ENCODE data around the gene MAPK8. TPM values are rescaled to one million over a fixed set of nuclear protein-coding genes. Genes with fewer than 3 reads are reported as not detected.

Gene MAPK8
- total and polyA plus RNA-seq, 12 donors: 7.4 to 41.9 (median 30.0) TPM

DNA sequence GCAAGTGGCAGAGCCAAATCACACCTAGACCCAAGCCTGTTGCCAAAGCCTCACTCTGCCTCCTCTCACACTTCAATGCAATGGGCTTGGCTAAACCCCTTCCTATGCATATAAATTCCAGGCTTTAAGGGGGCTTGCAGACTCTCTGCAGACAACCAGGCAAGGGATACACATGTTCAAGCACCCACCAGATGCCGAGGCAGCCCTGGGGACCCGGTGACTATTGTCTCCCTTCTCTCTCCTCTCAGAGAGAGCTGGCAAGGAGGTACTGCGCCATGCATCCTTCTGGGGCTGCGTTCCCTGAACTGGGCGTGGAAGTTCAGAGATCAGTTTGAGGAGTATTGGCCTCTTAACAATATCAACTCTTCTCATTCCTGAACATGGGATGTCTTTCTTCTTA, 167.2 kb downstream of the MAPK8 start:
- H3K27ac ChIP-seq: no peak overlapping the region
- intact Hi-C loops (cut with DNase I): no loop called here
- TF ChIP-seq, protein P1, sequence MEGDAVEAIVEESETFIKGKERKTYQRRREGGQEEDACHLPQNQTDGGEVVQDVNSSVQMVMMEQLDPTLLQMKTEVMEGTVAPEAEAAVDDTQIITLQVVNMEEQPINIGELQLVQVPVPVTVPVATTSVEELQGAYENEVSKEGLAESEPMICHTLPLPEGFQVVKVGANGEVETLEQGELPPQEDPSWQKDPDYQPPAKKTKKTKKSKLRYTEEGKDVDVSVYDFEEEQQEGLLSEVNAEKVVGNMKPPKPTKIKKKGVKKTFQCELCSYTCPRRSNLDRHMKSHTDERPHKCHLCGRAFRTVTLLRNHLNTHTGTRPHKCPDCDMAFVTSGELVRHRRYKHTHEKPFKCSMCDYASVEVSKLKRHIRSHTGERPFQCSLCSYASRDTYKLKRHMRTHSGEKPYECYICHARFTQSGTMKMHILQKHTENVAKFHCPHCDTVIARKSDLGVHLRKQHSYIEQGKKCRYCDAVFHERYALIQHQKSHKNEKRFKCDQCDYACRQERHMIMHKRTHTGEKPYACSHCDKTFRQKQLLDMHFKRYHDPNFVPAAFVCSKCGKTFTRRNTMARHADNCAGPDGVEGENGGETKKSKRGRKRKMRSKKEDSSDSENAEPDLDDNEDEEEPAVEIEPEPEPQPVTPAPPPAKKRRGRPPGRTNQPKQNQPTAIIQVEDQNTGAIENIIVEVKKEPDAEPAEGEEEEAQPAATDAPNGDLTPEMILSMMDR (IDR thresholded peaks at IDR 0.05): no peak
- no peaks in the 10 kb centered on the region for H3K36me3 ChIP-seq
- H3K9me3 ChIP-seq: peaks cover 0 to 7% (median 0%) of the 10 kb centered on the region in 11 donors
- no peaks in the 10 kb centered on the region for H3K27me3 ChIP-seq
- H3K4me3 ChIP-seq: no peak overlapping the region
- DNase-seq (no peak), ATAC-seq (no peak)
- 94 to 96% methylated on average over 5 of the region's 5 CpGs for WGBS, 2 donors
- H3K4me1 ChIP-seq: peaks cover 0 to 26% (median 9%) of the 10 kb centered on the region in 9 donors

DNA sequence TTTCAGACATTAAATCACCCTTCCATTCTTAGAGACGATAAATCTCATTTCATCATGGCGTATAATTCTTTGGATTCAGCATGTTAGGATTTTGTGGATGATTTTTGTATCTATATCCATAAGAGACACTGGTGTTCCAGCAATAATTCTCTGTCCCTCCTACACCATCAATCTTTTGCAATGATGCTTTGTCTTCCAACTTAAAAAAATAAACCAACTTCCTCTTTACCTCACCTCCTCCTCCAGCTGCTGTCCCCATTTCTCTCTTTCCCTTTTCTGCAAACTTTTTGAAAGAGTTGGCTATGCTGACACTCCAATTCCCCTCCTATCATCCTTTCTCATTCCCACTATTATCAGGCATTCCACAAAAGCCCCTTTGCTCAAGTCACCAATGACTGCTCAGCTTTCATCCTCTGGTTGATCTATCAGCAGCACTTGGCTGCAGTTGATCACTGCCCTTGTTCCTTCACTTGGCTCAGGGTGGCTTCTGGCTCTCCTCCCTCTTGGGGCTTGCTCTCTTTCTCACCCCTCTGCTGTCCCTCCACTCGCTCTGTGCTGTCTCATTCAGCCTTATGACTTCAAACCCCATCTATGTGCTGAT, 168.4 kb downstream of the MAPK8 start:
- Histone ChIP-seq H3K27me3 (no peaks in the 10 kb centered on the region), H3K36me3 (peaks cover 0 to 2% (median 0%) of the 10 kb centered on the region in 9 donors), H3K9me3 (peaks cover 0 to 7% (median 0%) of the 10 kb centered on the region in 11 donors), H3K27ac (no peak overlapping the region), H3K4me3 (no peak overlapping the region), H3K4me1 (peaks cover 0 to 22% (median 8%) of the 10 kb centered on the region in 9 donors)
- intact Hi-C loops (cut with DNase I): loop anchor here in 1 of 10 donors (5.0 kb wide), 1 partner anchor 98 kb away; no protein-coding TSS in a partner anchor
- WGBS, 2 donors: 93 to 95% methylated on average over 3 of the region's 3 CpGs
- TF ChIP-seq, protein P1 (IDR thresholded peaks at IDR 0.05): no peak
- no peak for DNase-seq
- ATAC-seq: no peak

DNA sequence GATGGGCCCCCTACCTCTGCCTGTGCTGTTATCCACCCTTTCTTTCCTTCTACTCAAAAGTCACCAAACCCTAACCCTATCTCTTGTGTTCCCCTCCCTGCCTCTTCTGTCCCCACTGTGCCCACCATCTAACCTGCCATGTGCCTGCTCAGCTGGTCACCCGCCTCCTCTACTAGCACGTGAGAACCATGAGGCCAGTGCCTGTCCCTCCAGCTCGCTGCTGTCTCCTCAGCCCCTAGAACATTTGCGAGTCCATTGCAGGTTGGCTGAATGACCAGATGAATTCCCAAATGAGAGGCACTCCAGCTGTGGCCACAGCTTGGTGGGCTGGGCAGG, 169.4 kb downstream of the MAPK8 start:
- Histone ChIP-seq H3K36me3 (peaks cover 0 to 2% (median 0%) of the 10 kb centered on the region in 9 donors), H3K27ac (no peak overlapping the region), H3K4me3 (no peak overlapping the region), H3K27me3 (no peaks in the 10 kb centered on the region), H3K4me1 (peaks cover 0 to 14% (median 0%) of the 10 kb centered on the region in 9 donors), H3K9me3 (peaks cover 0 to 7% (median 0%) of the 10 kb centered on the region in 11 donors)
- ATAC-seq: no peak
- intact Hi-C loops (cut with DNase I): loop anchor here in 1 of 10 donors (5.0 kb wide), 1 partner anchor 99 kb away; no protein-coding TSS in a partner anchor
- 80% methylated on average over 4 of the region's 4 CpGs for WGBS, 2 donors
- TF ChIP-seq, protein P1 (IDR thresholded peaks at IDR 0.05): no peak
- DNase-seq: no peak

DNA sequence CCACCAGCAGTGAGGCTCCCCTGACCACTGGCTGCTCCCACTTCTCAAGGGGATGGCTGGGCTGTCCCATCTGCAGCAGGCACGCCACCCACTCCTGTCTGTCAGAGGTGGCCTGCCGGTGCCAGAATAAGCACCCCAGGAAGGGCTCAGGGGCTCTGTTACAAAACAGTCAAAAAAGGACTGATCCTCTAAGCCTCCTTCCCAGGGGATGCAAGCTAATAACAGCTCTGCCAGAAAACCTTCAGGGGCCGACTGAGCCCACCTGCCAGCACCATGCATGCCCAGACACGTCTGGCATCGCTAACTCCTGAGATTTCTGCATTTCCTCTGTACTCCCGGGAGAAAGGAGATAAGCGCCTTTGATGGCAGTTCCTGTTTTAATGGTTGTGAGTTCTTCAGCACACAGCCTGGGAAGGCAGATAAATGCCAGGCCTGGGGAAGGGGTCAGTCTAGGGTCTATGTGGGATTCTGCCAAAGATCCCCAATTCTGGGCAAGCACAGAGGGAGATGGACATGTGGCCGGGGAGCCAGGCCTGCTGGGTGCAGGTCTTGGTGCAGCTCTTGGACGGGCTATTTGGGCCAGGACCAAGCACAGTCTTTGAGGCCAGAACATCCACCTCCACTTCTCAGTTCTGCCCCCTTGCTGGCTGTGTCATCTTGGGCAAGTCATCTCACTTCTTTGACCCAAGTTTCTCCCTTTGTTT, 170.0 kb downstream of the MAPK8 start:
- H3K27me3 ChIP-seq: no peaks in the 10 kb centered on the region
- no peak overlapping the region for H3K4me3 ChIP-seq
- peaks cover 0 to 12% (median 0%) of the 10 kb centered on the region in 9 donors for H3K4me1 ChIP-seq
- intact Hi-C loops (cut with DNase I): loop anchor here in 1 of 10 donors (5.0 kb wide), 1 partner anchor 99 kb away; no protein-coding TSS in a partner anchor
- H3K36me3 ChIP-seq: peaks cover 0 to 2% (median 0%) of the 10 kb centered on the region in 9 donors
- 54 to 60% methylated on average over 9 of the region's 9 CpGs for WGBS, 2 donors
- ATAC-seq (no peak), DNase-seq (no peak)
- peaks cover 0 to 7% (median 0%) of the 10 kb centered on the region in 11 donors for H3K9me3 ChIP-seq
- no peak overlapping the region for H3K27ac ChIP-seq
- TF ChIP-seq, protein P1 (IDR thresholded peaks at IDR 0.05): no peak
